Peyer's patch (tissue), 4 donors: ENCODE results near the gene WDR44.

Experiments
- POLR2A ChIP-seq, 2 donors: fragments of 450-650 bp; IDR thresholded peaks; one replicate each; pipeline ENCODE4 v1.5.1; 2017; ENCODE audit warnings: antibody characterized with exemption in 2 of 2, mild to moderate bottlenecking in 2 of 2, moderate library complexity in 2 of 2
- TF ChIP-seq, protein P1 (sequence below), 6 experiments: fragments of 450-650 bp in 4 of 6; fragments of 200-600 bp in 2 of 6; sonication (generic) in 1 of 6; IDR thresholded peaks; one replicate each; pipeline ENCODE4 v1.5.1; 2017 to 2019; ENCODE audit warnings: antibody characterized with exemption in 6 of 6, mild to moderate bottlenecking in 3 of 6, moderate library complexity in 1 of 6

DNA sequence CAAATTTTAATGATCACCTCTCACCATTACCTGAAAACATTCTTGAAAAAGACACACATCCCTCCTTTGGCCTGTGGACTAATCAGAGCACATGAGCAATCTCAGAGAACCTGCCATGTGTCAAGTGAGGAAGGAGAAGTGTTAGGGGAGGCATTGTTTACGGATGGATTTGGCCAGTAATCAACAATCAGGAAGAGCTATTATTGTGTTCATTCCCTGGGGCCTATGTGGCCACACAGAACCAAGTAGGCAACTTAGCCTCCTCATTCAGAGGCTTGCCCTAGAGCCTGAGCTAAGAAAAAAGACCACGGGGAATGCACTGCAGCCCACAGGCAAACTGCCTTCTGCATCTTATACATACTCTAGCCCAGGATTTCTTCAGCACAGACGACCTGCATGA lies 109.1 kb downstream of the WDR44 start:
- no peak for TF ChIP-seq POLR2A (IDR thresholded peaks at IDR 0.05)
- TF ChIP-seq, protein P1, sequence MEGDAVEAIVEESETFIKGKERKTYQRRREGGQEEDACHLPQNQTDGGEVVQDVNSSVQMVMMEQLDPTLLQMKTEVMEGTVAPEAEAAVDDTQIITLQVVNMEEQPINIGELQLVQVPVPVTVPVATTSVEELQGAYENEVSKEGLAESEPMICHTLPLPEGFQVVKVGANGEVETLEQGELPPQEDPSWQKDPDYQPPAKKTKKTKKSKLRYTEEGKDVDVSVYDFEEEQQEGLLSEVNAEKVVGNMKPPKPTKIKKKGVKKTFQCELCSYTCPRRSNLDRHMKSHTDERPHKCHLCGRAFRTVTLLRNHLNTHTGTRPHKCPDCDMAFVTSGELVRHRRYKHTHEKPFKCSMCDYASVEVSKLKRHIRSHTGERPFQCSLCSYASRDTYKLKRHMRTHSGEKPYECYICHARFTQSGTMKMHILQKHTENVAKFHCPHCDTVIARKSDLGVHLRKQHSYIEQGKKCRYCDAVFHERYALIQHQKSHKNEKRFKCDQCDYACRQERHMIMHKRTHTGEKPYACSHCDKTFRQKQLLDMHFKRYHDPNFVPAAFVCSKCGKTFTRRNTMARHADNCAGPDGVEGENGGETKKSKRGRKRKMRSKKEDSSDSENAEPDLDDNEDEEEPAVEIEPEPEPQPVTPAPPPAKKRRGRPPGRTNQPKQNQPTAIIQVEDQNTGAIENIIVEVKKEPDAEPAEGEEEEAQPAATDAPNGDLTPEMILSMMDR (IDR thresholded peaks at IDR 0.05): no peak
